ENCODE results near the gene PCK2. TPM values are rescaled to one million over a fixed set of nuclear protein-coding genes. Genes with fewer than 3 reads are reported as not detected.

Gene PCK2
- total and polyA plus RNA-seq, 2 of the 13 experiments (the other 11 are each of a cell fraction or from before 2014, with no cell fraction given), result 129 to 272 TPM

DNA sequence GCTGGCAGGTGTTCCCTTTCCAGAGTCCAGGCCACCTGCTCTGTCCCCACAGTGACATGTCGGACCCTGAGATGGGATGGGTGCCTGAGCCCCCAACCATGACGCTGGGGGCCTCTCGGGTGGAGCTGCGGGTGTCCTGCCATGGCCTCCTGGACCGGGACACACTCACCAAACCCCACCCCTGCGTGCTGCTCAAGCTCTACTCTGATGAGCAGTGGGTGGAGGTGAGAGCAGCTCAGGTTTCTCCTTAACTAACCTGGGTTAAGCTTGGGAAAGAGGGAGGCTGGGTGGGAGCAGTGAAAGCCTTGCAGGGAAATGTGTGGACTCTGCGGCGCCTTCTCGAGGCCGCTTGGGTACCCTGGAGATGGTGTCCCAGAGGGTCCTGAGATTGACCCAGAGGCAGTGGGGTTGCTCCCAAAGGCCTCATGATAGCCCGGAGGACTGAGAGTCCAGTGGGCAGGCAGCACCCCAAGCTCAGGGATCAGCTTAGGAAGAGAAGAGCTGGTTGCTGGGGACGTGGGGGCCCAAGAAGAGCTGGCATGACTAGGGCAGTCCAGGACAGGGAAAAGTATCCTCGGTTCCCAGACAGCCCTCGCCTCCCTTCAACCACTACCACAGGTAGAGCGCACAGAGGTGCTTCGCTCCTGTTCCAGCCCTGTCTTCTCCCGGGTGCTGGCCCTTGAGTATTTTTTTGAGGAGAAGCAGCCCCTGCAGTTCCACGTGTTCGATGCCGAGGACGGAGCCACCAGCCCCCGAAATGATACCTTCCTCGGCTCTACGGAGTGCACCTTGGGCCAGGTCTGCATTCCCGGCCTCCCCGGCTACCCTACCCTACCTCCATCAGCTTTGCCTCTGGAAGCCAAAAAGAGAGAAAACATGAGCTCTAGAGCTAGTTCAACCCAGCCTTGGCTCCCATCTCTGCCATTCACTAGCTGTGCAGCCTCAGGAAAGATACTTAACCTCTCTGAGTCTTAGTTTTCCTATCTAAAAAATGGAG is 20.9 kb upstream of the PCK2 start (continued):
- peak; percentile 17; the same call in 1 of the 2 replicates for TF ChIP-seq ZNF691 (CRISPR knock-in tag; IDR thresholded peaks at IDR 0.05; ENCODE audit: borderline replicate concordance, low read depth)
- 0 out of 2 replicates have a peak, but pooled peaks have one; percentile 5 for TF ChIP-seq SP2 (CRISPR knock-in tag; IDR thresholded peaks at IDR 0.05)
- TF ChIP-seq, protein P1, sequence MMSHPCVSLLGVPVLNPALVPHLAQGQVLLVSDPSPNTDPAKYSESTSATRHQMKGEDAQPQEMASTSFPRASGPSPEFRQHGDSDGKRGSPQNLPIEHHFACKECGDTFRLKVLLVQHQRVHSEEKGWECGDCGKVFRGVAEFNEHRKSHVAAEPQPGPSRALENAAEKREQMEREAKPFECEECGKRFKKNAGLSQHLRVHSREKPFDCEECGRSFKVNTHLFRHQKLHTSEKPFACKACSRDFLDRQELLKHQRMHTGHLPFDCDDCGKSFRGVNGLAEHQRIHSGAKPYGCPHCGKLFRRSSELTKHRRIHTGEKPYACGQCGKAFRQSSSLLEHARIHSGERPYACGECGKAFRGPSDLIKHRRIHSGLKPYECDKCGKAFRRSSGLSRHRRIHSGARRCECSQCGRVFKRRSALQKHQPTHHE (CRISPR knock-in tag; IDR thresholded peaks at IDR 0.05; ENCODE audit: borderline replicate concordance), result no peak

DNA sequence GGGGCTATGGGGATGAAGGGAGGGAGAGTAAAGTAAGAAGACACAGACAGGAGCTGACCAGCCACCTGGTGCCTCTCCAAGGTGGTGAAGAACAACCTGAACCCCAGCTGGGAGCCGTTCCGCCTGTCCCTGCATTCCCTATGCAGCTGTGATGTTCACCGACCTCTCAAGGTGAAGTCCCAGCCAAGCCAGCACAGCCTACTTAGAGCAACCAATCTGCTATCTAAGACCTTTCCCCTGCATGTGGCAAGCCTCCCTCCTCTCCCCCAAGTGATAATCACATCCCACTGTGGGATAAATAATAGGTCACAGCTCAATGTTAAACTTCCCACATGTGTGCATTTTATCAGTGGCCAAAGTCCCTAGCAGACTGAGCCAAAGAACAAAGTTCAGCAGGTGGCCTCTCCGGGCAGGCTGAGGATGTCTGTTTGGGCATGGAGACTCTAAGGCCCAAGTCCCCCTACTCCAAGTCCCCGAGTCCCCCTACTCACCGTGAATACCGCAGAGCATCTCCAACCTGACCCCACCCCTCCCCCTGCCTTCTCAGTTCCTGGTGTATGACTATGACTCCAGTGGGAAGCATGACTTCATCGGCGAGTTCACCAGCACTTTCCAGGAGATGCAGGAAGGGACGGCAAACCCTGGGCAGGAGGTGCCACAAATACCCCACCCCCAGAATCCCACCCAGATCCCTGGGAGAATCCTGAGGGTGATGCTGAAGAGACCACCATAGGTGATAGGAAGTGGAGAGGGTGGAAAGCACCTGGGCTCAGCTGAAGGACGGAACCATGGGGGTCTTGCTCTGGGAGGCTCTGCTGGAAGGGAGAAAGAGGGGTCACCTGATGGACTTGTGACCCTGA is 19.3 kb upstream of the PCK2 start:
- ChIA-PET CTCF (ENCODE audit: low intra/inter-chr PET ratio, low total read pairs) (no interaction called here), POLR2A (interaction anchor here (1.1 to 8.3 kb wide), 8 partner anchors 12 to 67 kb away, joined by 3 to 68 read pairs (median 5); partner anchors contain the start of genes DCAF11, EMC9, NRL and PCK2)
- in situ Hi-C loops (cut with HindIII; ENCODE audit: extremely low pct_ligation_motif_present, low pct_unique_long_range_greater_than_20kb), result no loop called here
- Histone ChIP-seq H3K27me3 (ENCODE audit: control insufficient read depth in 1 of 2, insufficient read depth in 2 of 2, low read length in 2 of 2) (peaks cover 12 to 65% of the 10 kb centered on the region in 2 experiments), H3K9me3 (ENCODE audit: low read length) (no peaks in the 10 kb centered on the region), H3K27ac (ENCODE audit: extremely low read length, insufficient read depth, low read length) (no peak overlapping the region), H3K36me3 (replicated peaks in 1 of 2; ENCODE audit: control insufficient read depth in 1 of 2, insufficient read depth in 2 of 2, low read length in 2 of 2) (no peaks in the 10 kb centered on the region), H2AFZ (ENCODE audit: low read length) (no peak overlapping the region), H3K4me2 (ENCODE audit: low read depth, low read length) (peak overlapping the region; percentile 5; the same call in 1 of the 2 replicates), H3K4me3 (replicated peaks in 1 of 3; ENCODE audit: insufficient read depth in 1 of 3, low read depth in 2 of 3, low read length in 3 of 3) (no peak overlapping the region), H4K20me1 (ENCODE audit: insufficient read depth, low read length) (no peaks in the 10 kb centered on the region), H3K79me2 (ENCODE audit: insufficient read depth, low read length) (no peaks in the 10 kb centered on the region), H3K4me1 (ENCODE audit: insufficient read depth, low read length) (peaks cover 28% of the 10 kb centered on the region), H3K9ac (ENCODE audit: insufficient read depth, low read depth, low read length) (no peak overlapping the region)
- no TSS peak for BruUV-seq (replicated peaks)
- 26% methylated on average over 11 of the region's 11 CpGs for WGBS (ENCODE audit: low lambda C conversion rate)
- FAIRE-seq, result peak; percentile 55
- no peak for DNase-seq (ENCODE audit: low spot score)
- peak; percentile 8 for ATAC-seq
- intact Hi-C loops (cut with micrococcal nuclease; ENCODE audit: unreplicated experiment), result no loop called here
- TF ChIP-seq ZNF383 (CRISPR knock-in tag; IDR thresholded peaks at IDR 0.05; ENCODE audit: borderline replicate concordance) (0 out of 2 replicates have a peak, but pooled peaks have one; percentile 25), NCOR1 (IDR thresholded peaks at IDR 0.05; ENCODE audit: borderline replicate concordance, low read length) (peak; percentile 78), MZF1 (CRISPR knock-in tag; IDR thresholded peaks at IDR 0.05; ENCODE audit: borderline replicate concordance) (no peak), TOPORS (CRISPR knock-in tag; IDR thresholded peaks at IDR 0.05) (0 out of 2 replicates have a peak, but pooled peaks have one; percentile 24), HNF4A (CRISPR knock-in tag; IDR thresholded peaks at IDR 0.05) (peak; percentile 85), SP2 (CRISPR knock-in tag; IDR thresholded peaks at IDR 0.05) (no peak), ZNF747 (CRISPR knock-in tag; IDR thresholded peaks at IDR 0.05; ENCODE audit: borderline replicate concordance) (0 out of 2 replicates have a peak, but pooled peaks have one; percentile 42), ZNF547 (CRISPR knock-in tag; IDR thresholded peaks at IDR 0.05) (peak; percentile 42; the same call in 1 of the 2 replicates), NR2C2 (CRISPR knock-in tag; IDR thresholded peaks at IDR 0.05; ENCODE audit: borderline replicate concordance) (peak; percentile 43; the same call in 1 of the 2 replicates), IKZF5 (CRISPR knock-in tag; IDR thresholded peaks at IDR 0.05) (0 out of 2 replicates have a peak, but pooled peaks have one; percentile 4), JUN (CRISPR knock-in tag; IDR thresholded peaks at IDR 0.05) (0 out of 2 replicates have a peak, but pooled peaks have one; percentile 34)
- TF ChIP-seq, protein P2, sequence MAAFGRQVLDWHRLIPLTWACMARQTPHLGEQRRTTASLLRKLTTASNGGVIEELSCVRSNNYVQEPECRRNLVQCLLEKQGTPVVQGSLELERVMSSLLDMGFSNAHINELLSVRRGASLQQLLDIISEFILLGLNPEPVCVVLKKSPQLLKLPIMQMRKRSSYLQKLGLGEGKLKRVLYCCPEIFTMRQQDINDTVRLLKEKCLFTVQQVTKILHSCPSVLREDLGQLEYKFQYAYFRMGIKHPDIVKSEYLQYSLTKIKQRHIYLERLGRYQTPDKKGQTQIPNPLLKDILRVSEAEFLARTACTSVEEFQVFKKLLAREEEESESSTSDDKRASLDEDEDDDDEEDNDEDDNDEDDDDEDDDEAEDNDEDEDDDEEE (CRISPR knock-in tag; IDR thresholded peaks at IDR 0.05), result no peak
